Esophagus muscularis mucosa (tissue), 4 donors: ENCODE results near the gene RTF1. TPM values are rescaled to one million over a fixed set of nuclear protein-coding genes. Genes with fewer than 3 reads are reported as not detected.

Experiments used
- DNase-seq: peaks from one replicate; pipeline ENCODE4 v3.0.0-alpha.2; 2017; ENCODE audit errors: extremely low spot score
- H3K27ac ChIP-seq, 4 donors: fragments of 200-600 bp; sonication (generic); replicated peaks in 1 of 4; 1 replicate in 3 of 4; 2 replicates in 1 of 4; pipeline ENCODE4 v1.5.1; 2016 to 2019; ENCODE audit warnings: mild to moderate bottlenecking in 1 of 4
- H3K27me3 ChIP-seq, 4 donors: fragments of 200-600 bp; sonication (generic); one replicate each; pipeline versions ENCODE4 v1.5.1 to v1.6.0; 2016 to 2019
- H3K36me3 ChIP-seq, 4 donors: fragments of 200-600 bp; sonication (generic); one replicate each; pipeline ENCODE4 v1.5.1; 2016 to 2019
- H3K4me1 ChIP-seq, 4 donors: fragments of 200-600 bp; sonication (generic); one replicate each; pipeline ENCODE4 v1.5.1; 2016 to 2019
- H3K4me3 ChIP-seq, 4 donors: fragments of 200-600 bp; sonication (generic); 1 replicate in 2 of 4; 2 replicates in 2 of 4; pipeline ENCODE4 v1.5.1; 2016 to 2019; ENCODE audit warnings: mild to moderate bottlenecking in 4 of 4, moderate library complexity in 1 of 4
- H3K9me3 ChIP-seq, 4 donors: fragments of 200-600 bp; sonication (generic); 1 replicate in 3 of 4; 2 replicates in 1 of 4; pipeline ENCODE4 v1.5.1; 2016 to 2019
- EP300 ChIP-seq: sonication (generic); formaldehyde crosslinking; IDR thresholded peaks from one replicate; pipeline ENCODE4 v1.6.1; 2017; ENCODE audit warnings: antibody characterized with exemption
- POLR2A ChIP-seq: fragments of 450-650 bp; IDR thresholded peaks from one replicate; pipeline ENCODE4 v1.6.1; 2017; ENCODE audit warnings: antibody characterized with exemption, moderate library complexity, mild to moderate bottlenecking, low read depth
- POLR2AphosphoS5 ChIP-seq, 2 donors: sonication (generic); formaldehyde crosslinking; IDR thresholded peaks; one replicate each; pipeline ENCODE4 v1.6.1; 2017; ENCODE audit warnings: antibody characterized with exemption in 2 of 2
- WGBS: methylation state at CpG from one replicate; pipeline ENCODE4 v1.1.5; 2018; 5-methylcytosine and 5-hydroxymethylcytosine counted together
- intact Hi-C: fragments of 100-400 bp; cut with DNase I; formaldehyde crosslinking; loops from one replicate; pipeline ENCODE4 v1.15.1; 2023
- total RNA-seq, 4 donors: library from RNA; depleted of rRNA; stranded (reverse); fragments of >200 nt; gene quantifications; one replicate each; pipeline versions ENCODE4 v1.1.0 to v1.2.1, GENCODE V29; 2016
- TF ChIP-seq, protein P1 (sequence below), 3 experiments: fragments of 200-600 bp in 2 of 3; fragments of 450-650 bp in 1 of 3; sonication (generic) in 2 of 3; IDR thresholded peaks; one replicate each; pipeline ENCODE4 v1.5.1; 2017 to 2019; ENCODE audit warnings: antibody characterized with exemption in 3 of 3, mild to moderate bottlenecking in 2 of 3, moderate library complexity in 1 of 3

RTF1 gene
- total RNA-seq, 4 donors from 2014 or later = 31.5 to 37.7 (median 35.9) TPM

DNA sequence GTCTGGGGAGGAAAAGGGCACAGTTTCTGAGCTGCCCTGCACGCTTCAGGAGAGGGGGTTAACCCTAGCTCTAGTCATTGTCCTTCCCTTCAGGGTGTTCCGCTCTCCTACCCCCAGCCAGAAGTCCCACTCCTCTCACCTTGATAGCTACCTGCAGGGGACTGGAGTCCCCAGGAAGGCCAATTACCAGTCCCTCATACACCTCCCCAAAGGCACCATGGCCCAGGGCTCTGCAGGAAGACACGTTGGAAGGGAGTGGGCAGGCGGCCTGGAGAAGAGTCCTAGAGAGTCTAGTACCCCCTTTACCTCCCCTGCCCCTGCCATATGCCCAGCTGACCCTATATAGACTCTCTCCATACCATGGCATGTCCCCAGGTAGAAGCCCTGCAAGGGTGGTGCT is 88.9 kb downstream of the RTF1 start:
- DNase-seq = no peak
- 89% methylated on average over 4 of the region's 4 CpGs for WGBS
- Histone ChIP-seq H3K36me3 (no peaks in the 10 kb centered on the region), H3K4me1 (peaks cover 18 to 24% (median 22%) of the 10 kb centered on the region in 4 donors), H3K9me3 (no peaks in the 10 kb centered on the region), H3K27ac (no peak overlapping the region), H3K4me3 (no peak overlapping the region), H3K27me3 (peaks cover 0 to 56% (median 21%) of the 10 kb centered on the region in 4 donors)
- intact Hi-C loops = no loop called here
- TF ChIP-seq EP300 (no peak), POLR2AphosphoS5 (IDR thresholded peaks at IDR 0.05) (no peak), POLR2A (no peak)
- TF ChIP-seq, protein P1, sequence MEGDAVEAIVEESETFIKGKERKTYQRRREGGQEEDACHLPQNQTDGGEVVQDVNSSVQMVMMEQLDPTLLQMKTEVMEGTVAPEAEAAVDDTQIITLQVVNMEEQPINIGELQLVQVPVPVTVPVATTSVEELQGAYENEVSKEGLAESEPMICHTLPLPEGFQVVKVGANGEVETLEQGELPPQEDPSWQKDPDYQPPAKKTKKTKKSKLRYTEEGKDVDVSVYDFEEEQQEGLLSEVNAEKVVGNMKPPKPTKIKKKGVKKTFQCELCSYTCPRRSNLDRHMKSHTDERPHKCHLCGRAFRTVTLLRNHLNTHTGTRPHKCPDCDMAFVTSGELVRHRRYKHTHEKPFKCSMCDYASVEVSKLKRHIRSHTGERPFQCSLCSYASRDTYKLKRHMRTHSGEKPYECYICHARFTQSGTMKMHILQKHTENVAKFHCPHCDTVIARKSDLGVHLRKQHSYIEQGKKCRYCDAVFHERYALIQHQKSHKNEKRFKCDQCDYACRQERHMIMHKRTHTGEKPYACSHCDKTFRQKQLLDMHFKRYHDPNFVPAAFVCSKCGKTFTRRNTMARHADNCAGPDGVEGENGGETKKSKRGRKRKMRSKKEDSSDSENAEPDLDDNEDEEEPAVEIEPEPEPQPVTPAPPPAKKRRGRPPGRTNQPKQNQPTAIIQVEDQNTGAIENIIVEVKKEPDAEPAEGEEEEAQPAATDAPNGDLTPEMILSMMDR (IDR thresholded peaks at IDR 0.05) = no peak

DNA sequence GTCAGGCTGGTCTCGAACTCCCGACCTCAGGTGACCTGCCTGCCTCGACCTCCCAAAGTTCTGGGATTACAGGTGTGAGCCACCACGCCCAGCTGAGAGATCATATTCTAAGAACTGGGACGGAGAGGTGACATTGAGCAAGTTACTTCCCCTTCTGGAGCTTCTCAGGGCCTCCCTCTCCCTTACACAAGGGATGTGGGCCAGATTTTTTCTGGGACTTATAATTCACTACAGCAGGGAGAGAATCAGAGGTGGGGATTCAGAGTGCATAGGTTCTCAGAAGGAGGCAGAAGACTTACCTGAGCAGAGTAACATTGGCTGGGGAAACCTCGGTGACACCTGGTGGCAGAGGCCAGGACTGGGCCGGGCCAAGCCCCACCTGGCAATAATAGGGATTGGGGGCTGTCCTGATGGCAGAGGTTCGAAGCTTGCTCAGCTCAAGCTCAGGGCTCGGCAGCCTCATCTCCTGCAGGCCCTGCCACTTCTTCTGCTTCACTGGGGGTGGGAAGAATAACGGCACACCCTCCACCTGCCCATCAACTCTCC is 90.0 kb downstream of the RTF1 start:
- WGBS = 85% methylated on average over 10 of the region's 10 CpGs
- H3K27me3 ChIP-seq = peaks cover 0 to 56% (median 23%) of the 10 kb centered on the region in 4 donors
- TF ChIP-seq POLR2AphosphoS5 (IDR thresholded peaks at IDR 0.05) (no peak), EP300 (no peak)

DNA sequence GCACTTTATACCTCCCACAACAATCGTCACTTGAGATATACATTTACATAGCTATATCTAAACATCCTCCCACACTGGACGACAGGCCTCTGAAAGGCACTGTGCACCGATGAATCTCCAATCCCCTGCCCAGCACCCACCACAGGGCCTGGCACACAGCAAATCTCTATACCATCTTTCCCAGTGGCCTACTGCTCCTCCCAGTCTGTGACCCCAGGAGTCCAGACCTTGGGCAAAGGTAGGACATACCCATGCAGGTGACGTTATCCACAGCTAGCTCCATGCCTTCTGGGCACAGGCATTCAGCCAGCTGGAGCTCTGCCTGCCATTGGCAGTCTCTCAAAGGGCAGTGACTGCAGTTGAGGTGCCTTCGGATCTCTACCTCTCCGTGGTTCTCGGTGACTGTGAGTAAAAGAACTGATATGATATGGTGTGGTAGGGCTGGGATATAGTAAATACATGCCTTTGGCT is 91.0 kb downstream of the RTF1 start:
- H3K9me3 ChIP-seq = no peaks in the 10 kb centered on the region
- no peaks in the 10 kb centered on the region for H3K36me3 ChIP-seq
- H3K4me1 ChIP-seq = peaks cover 17 to 23% (median 22%) of the 10 kb centered on the region in 4 donors
- intact Hi-C loops = no loop called here
- TF ChIP-seq POLR2A (no peak), EP300 (no peak), POLR2AphosphoS5 (IDR thresholded peaks at IDR 0.05) (no peak)
- TF ChIP-seq, protein P1 (IDR thresholded peaks at IDR 0.05) = no peak
- H3K27ac ChIP-seq = no peak overlapping the region
- no peak for DNase-seq
- WGBS = 71% methylated on average over 7 of the region's 7 CpGs
- H3K27me3 ChIP-seq = peaks cover 3 to 56% (median 23%) of the 10 kb centered on the region in 4 donors
- H3K4me3 ChIP-seq = no peak overlapping the region

More for the DNA sequence above, 90.0 kb downstream of the RTF1 start:
- H3K36me3 ChIP-seq = no peaks in the 10 kb centered on the region
- no peaks in the 10 kb centered on the region for H3K9me3 ChIP-seq
- no peak overlapping the region for H3K4me3 ChIP-seq
- intact Hi-C loops = no loop called here
- H3K4me1 ChIP-seq = peaks cover 16 to 23% (median 22%) of the 10 kb centered on the region in 4 donors
- no peak overlapping the region for H3K27ac ChIP-seq
- DNase-seq = no peak

DNA sequence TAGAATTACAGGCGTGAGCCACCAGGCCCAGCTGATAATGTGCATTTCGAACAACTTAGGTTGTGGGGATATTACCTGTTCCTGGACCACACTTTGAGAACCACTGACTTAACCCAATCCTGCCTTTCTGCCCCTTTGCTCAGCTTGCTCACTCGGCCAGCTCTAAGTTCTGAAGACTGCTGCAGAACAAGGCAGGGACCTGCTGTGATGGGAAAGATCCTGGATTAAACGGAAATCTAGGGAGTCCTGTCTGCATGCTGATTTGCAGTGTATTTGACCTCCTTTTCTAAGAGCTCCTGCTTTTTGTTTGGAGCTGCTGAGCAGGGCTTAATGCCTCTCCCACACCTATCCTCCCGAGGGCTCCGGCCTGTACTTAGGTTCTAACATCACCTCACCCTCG is 93.8 kb downstream of the RTF1 start:
- no peak overlapping the region for H3K4me3 ChIP-seq
- H3K36me3 ChIP-seq = no peaks in the 10 kb centered on the region
- peaks cover 28 to 33% (median 29%) of the 10 kb centered on the region in 4 donors for H3K4me1 ChIP-seq
- intact Hi-C loops = no loop called here
- no peaks in the 10 kb centered on the region for H3K9me3 ChIP-seq
- no peak for DNase-seq
- no peak for TF ChIP-seq POLR2AphosphoS5 (IDR thresholded peaks at IDR 0.05)
- TF ChIP-seq POLR2A = no peak
- TF ChIP-seq, protein P1 (IDR thresholded peaks at IDR 0.05) = no peak
- no peak for TF ChIP-seq EP300
- H3K27ac ChIP-seq = no peak overlapping the region
- H3K27me3 ChIP-seq = peaks cover 3 to 42% (median 27%) of the 10 kb centered on the region in 4 donors
- 92% methylated on average over 7 of the region's 7 CpGs for WGBS

DNA sequence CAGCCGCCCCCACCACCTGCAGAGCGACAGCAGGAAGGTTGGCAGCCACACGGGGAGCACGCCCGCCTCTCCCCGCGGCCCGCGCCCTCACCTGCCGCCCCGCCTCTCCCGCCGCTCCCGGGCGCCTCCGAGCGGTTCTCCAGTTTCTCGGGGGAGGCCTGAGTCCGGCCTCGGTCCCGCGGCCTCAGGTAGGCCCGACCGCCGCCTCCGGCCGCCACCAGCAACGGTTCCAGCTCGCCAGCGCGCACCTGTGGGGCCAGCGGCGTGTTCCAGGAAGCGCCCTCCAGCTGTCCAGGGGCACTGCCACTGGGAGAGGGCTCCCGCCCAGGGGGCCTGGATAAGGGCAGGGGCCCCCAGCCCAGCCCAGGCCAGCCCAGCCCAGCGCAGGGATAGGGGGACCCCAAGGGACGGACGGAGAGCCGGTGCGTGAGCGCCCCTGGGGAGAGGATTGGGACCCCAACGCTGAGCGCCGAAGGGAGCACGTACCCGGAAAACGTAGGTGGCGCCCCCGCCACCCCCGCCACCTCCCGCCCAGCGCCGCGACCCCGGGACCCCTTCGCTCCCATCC is 94.5 kb downstream of the RTF1 start:
- H3K4me3 ChIP-seq = peak overlapping the region; percentile 40 to 52 (median 46)
- peaks cover 0 to 2% (median 0%) of the 10 kb centered on the region in 4 donors for H3K36me3 ChIP-seq
- H3K4me1 ChIP-seq = peaks cover 28 to 33% (median 29%) of the 10 kb centered on the region in 4 donors
- TF ChIP-seq, protein P1 (IDR thresholded peaks at IDR 0.05) = no peak
- TF ChIP-seq POLR2AphosphoS5 (IDR thresholded peaks at IDR 0.05) (no peak), POLR2A (no peak), EP300 (no peak)
- DNase-seq = no peak
- H3K27me3 ChIP-seq = peaks cover 3 to 42% (median 27%) of the 10 kb centered on the region in 4 donors
- intact Hi-C loops = no loop called here
- WGBS = 29% methylated on average over 29 of the region's 56 CpGs
- no peaks in the 10 kb centered on the region for H3K9me3 ChIP-seq
- no peak overlapping the region for H3K27ac ChIP-seq
